Germinal center (tissue), 1 donor: ENCODE measurements around the gene COASY.
A peak's percentile ranks its signal among the peaks of the same experiment; 100 is the strongest.
"Not testable (repeated sequence)": the region's sequence is repeated elsewhere in the genome, so short reads cannot be mapped to it uniquely, and the experiment has no call there.

Source experiments
- DNase-seq: peaks from one replicate; pipeline ENCODE4 v3.0.0; 2012; ENCODE audit warnings: mixed read lengths, low spot score

The COASY gene

GRCh38 chr17:42531455-42532354 is 30.2 kb upstream of the COASY start:
- DNase-seq = peak; percentile 52

GRCh38 chr17:42535155-42536047 is 26.5 kb upstream of the COASY start:
- DNase-seq = no peak

GRCh38 chr17:42536048-42536371 is 25.9 kb upstream of the COASY start, which contains the start of gene NAGLU:
TSS of gene NAGLU (plus strand) at chr17:42536241. CDS start at chr17:42536273, 32 bp downstream.
- peak; percentile 99 for DNase-seq

GRCh38 chr17:42536372-42537155 is 25.4 kb upstream of the COASY start:
- peak; percentile 87 for DNase-seq

GRCh38 chr17:42537156-42537805 is 24.7 kb upstream of the COASY start:
- no peak for DNase-seq

- DNase-seq = no peak
These were observed 24.0 kb upstream of the COASY start for GRCh38 chr17:42537826-42538451.

GRCh38 chr17:42538482-42538881 is 23.5 kb upstream of the COASY start:
- DNase-seq = no peak

- DNase-seq = not testable (repeated sequence)
These were observed 21.4 kb upstream of the COASY start for GRCh38 chr17:42540558-42540957.

GRCh38 chr17:42541041-42541833 is 20.7 kb upstream of the COASY start:
- no peak for DNase-seq

- no peak for DNase-seq
These were observed 18.5 kb upstream of the COASY start for GRCh38 chr17:42543190-42544079.

- DNase-seq = no peak
These were observed 17.1 kb upstream of the COASY start for GRCh38 chr17:42544874-42545283.

- DNase-seq = not testable (repeated sequence)
These were observed 16.0 kb upstream of the COASY start for GRCh38 chr17:42545755-42546505.

- DNase-seq = no peak
These were observed 14.9 kb upstream of the COASY start for GRCh38 chr17:42547001-42547461.

GRCh38 chr17:42547698-42548069 is 14.3 kb upstream of the COASY start:
- no peak for DNase-seq

- DNase-seq = peak; percentile 91
These were observed 13.7 kb upstream of the COASY start for GRCh38 chr17:42548070-42548837.

- DNase-seq = no peak
These were observed 12.8 kb upstream of the COASY start for GRCh38 chr17:42548993-42549755.

- not testable (repeated sequence) for DNase-seq
These were observed 9.2 kb upstream of the COASY start, which contains the start of gene HSD17B1 for GRCh38 chr17:42552736-42553135. TSS of gene HSD17B1 (plus strand) at chr17:42552923. CDS start at chr17:42552934, 11 bp downstream.
